NOMO-1 (cell line): ENCODE data around the gene APOL3.
"Not testable (repeated sequence)": the region's sequence is repeated elsewhere in the genome, so short reads cannot be mapped to it uniquely, and the experiment has no call there.

ENCODE experiments used
- DNase-seq, 2 experiments: peaks; one replicate each; lab custom pipeline; 2025; ENCODE audit not compliant: unreplicated experiment in 2 of 2; lab: John Stamatoyannopoulos, UW

APOL3 gene

DNA sequence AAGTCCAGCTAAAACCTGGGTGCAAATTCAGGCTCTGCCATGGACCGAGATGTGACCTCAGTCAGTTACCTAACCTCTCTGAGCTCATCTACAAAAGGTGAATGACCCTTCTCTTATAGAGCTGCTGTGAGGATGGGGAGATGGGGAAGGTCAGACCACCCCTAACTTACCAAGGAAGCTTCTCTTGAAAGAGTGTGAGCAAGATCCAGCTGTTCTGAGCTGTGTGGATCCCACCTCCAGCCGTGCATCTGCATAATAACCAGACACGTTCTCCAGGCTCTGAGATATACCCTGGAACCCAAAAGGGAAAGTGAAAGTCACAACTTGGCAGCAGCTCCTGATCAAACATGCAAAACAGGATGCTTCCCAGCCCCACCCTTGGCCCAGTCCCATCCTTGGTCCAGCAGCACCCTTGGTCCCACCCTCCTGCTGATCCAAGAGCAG lies at the start of gene APOL3:
TSS of gene APOL3 (minus strand) at position 257 of the 444 bp plus-strand sequence. CDS start 11,700 bp downstream, outside the sequence.
- no peak for DNase-seq

DNA sequence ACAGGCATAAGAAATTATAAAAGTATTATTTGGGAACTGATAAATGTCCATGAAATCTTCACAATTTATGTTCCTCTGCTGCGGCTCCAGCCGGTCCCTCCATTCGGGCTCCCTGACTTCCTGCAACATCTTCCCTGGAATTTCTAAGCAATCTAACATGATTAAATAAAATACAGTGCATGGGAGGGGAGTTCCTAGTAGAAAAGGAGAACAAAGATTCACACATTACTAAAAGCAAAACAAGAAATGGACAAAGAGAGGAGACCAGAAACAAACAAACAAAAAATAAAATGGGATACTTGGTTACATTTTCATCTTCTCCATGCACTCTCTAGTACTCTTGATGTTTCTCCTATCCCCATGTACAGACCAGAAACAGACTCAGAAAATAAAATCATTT lies 49.7 kb upstream of the APOL3 start:
- DNase-seq, result no peak

- DNase-seq, result not testable (repeated sequence)
These were observed 48.9 kb upstream of the APOL3 start for GRCh38 chr22:36209488-36209908.

DNA sequence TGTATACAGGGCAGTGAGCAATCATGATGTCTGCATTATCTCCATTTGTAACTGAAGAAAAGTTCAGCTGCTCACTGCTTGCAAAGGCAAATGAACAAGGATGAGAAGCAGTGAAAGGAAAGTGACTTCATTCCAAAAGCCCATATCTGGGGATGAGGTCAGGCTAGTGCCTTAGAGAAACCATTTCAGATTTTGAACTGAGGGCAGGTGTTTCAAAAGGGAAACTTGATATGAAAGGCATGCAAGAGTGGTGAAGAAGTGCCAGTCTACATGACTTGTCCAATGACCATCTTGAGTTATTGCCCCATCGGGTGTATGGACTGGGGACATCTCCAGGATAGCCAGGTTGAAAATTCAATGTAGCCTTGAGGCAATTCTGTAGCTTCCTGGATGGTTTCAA lies 48.4 kb upstream of the APOL3 start:
- no peak for DNase-seq

DNA sequence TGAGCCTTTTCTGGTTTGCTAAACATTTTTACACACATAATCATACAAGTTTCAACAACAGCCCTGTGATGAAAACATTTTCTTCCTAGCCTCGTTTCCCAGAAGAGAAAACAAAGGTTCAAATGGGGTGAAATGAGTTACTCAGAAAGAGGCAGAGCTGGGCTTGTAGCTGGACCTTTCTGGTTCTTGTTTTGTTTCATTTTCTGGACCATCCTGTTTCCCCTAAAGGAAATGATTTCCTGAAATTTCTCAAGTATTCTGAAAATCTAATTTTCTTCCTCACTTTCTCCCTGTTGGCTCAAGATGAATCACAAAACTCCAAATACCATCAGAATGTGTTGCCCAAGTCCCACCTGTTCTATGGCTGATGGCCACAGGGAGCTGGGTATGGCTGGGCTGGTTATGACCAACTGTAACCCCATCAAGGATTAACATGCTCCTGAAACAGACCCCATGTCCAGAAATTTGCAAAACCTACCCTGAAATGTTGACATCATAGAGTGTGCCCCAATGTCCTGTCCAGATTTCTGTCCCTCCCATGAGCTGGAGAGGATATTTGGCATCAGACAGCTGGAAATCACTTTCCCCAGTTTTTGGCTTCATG lies 47.7 kb upstream of the APOL3 start:
- DNase-seq, result no peak

- DNase-seq, result peak in 1 of 2 experiments; percentile 24
These were observed 45.7 kb upstream of the APOL3 start for GRCh38 chr22:36206255-36206654.

DNA sequence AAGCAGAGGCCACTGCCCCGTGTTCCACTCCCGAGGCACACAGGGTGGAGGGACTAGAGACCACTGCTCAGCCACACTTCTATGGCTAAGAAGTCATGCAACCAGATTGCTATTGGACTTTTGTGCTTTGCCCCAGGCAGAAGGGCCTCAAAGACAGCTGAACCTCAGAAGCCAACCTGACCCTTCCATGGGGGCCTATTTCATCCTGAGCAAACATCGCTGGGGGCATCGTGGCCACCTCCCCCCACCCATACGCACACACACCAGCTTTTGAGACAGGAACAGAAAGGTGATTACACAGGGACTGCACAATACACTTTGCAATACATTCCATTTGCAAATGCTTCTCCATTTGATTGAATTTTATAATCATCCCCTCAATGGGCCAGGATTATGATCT lies 45.0 kb upstream of the APOL3 start:
- not testable (repeated sequence) for DNase-seq

- DNase-seq, result no peak
These were observed 44.1 kb upstream of the APOL3 start for GRCh38 chr22:36204632-36205015.

DNA sequence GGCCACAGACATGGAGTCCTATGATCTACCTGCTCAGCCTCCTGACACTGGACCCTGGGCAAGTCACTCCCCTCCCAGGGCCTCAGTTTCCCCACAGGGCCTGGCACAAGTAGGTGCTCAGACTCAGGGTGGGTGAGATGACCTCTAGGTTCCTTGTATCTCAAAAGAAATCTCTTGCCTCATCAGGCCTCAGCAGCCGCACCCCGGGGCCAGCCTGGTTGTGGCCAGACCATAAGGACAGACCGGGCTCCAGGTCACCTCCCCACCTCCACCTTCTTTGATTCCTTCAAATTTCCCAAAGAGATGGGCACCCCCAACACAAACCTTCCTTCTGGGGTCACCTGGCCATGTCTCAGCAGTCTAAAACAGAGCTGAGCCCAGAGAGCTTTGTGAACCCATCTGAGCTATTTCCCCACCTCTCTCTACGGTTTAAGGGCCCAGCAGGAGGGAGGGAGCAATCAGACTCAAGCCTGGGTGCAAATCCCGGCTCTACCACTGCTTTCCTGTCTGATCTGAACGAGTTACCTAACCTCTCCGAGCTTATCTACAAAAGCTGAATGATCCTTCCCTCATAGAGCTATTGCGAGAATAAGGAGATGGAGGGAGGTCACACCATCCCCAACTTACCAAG lies 43.6 kb upstream of the APOL3 start:
- DNase-seq, result no peak

DNA sequence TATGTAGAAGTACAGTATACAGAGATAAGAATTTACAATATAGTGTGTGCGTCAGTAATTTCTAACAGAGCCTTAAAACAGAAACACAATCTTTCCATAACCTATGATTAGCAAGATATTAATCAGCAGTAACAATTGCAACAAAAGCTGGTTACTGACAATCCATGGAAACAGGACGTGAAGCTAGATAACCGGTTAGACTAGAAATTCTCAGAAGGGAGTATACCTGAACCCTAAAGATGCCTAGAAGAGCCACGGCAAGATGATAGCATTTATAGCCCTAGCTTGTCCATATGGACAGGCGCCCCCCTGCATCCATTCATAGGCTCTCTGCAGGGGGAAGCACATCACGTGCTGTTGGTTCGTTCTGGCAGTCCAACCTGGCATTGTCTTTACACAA lies 42.9 kb upstream of the APOL3 start:
- not testable (repeated sequence) for DNase-seq

- not testable (repeated sequence) for DNase-seq
These were observed 42.4 kb upstream of the APOL3 start for GRCh38 chr22:36202906-36203305.

- no peak for DNase-seq
These were observed 41.2 kb upstream of the APOL3 start, which contains the start of gene APOL4 for GRCh38 chr22:36201630-36202319. APOL4 (minus strand) TSS chr22:36201809; CDS start chr22:36201734, 75 bp downstream.

DNA sequence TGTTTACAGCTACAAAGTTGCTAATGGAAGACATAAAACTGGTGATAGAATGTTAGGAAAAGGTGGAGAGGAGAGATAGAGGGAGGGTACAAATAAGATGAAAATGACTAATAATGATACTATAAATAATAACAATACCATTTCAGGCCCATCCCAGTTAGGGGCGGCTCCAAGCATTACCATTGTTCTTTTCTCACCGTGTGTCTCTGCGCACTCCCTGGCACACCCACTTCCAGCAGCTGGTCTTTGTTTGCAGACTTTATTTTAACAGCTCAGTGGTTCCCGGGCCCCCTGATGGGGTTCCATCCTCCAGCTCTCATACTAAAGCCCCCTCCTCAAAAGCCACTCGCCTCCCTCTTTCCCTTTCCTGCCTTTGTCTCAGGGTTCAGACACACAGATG lies 40.5 kb upstream of the APOL3 start:
- not testable (repeated sequence) for DNase-seq

GRCh38 chr22:36199001-36199551 lies 38.5 kb upstream of the APOL3 start:
- no peak for DNase-seq

DNA sequence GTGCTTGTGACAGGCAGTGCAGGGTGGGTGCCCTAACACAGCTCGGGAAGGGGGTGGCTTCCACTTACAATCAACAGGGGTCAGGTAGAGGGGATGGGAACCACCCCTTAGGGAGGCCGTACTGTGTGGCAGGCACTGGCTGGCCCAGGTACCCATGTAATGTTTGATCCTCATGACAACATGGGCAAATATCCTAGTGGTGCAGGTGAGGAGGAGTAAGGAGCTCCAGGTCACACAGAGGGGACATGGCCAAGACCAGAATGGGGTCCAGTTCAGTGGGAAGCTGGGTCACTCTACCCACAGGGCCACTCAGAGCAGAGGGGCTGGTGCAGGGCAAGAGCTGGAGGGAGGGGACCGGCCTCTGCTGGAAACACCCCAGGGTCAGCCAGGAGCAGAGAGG lies 38.0 kb upstream of the APOL3 start:
- DNase-seq, result no peak

- DNase-seq, result no peak
These were observed 37.1 kb upstream of the APOL3 start for GRCh38 chr22:36197514-36198146.

GRCh38 chr22:36197065-36197440 lies 36.5 kb upstream of the APOL3 start:
- peak in 1 of 2 experiments; percentile 10 for DNase-seq

GRCh38 chr22:36196254-36197064 lies 35.9 kb upstream of the APOL3 start:
- no peak for DNase-seq

DNA sequence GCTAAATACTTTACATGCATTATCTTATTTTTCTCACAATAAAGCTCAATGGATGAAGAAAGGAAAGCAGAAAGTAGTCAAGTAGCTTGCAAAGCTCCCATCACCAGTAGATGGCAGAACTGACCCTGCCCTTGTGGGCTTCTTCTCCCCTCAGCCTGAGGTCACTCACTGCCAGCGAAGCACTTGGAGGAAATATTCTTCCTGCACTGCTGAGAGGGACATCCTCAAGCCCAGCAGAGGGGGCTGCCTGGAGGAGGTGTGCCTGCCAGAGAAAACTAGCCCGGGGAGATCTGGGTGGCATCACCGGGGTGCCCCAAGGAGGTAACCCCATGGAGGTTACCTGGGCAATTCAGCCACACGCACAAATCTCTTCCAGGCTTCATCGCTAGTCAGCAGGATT lies 34.4 kb upstream of the APOL3 start:
- peak in 1 of 2 experiments; percentile 40 for DNase-seq

- DNase-seq, result no peak
These were observed 33.8 kb upstream of the APOL3 start for GRCh38 chr22:36194385-36194784.
